HT-29 (cell line): ENCODE results near the gene SORBS2. TPM values are rescaled to one million over a fixed set of nuclear protein-coding genes. Genes with fewer than 3 reads are reported as not detected.
A peak's percentile ranks its signal among the peaks of the same experiment; 100 is the strongest.

ENCODE experiments used
- DNase-seq: peaks from one replicate; pipeline ENCODE4 v3.0.0-alpha.2; 2015; ENCODE audit warnings: low spot score
- total RNA-seq: library from RNA; depleted of rRNA; stranded (reverse); fragments of >200 nt; shearing (Covaris generic); gene quantifications from 2 replicates; pipeline ENCODE4 v1.2.3, GENCODE V29; 2014

Gene SORBS2
- total RNA-seq, 1 experiment from 2014 or later, result 3.1 TPM

GRCh38 chr4:185645403-185645802 lies 166.6 kb downstream of the SORBS2 start:
- DNase-seq, result no peak

GRCh38 chr4:185644408-185644807 lies 167.6 kb downstream of the SORBS2 start:
- no peak for DNase-seq

- no peak for DNase-seq
Observed at GRCh38 chr4:185642907-185643306, 169.1 kb downstream of the SORBS2 start.

- DNase-seq, result peak; percentile 43
Observed at GRCh38 chr4:185640811-185641675, 171.0 kb downstream of the SORBS2 start.

- no peak for DNase-seq
Observed at GRCh38 chr4:185638548-185639301, 173.3 kb downstream of the SORBS2 start.

GRCh38 chr4:185638093-185638492 lies 173.9 kb downstream of the SORBS2 start:
- no peak for DNase-seq

- no peak for DNase-seq
Observed at GRCh38 chr4:185637163-185637875, 174.7 kb downstream of the SORBS2 start.

- peak; percentile 38 for DNase-seq
Observed at GRCh38 chr4:185634066-185634652, 177.8 kb downstream of the SORBS2 start.

- DNase-seq, result no peak
Observed at GRCh38 chr4:185626798-185627197, 185.2 kb downstream of the SORBS2 start.

GRCh38 chr4:185625503-185625902 lies 186.5 kb downstream of the SORBS2 start:
- no peak for DNase-seq

GRCh38 chr4:185624259-185624589 lies 187.8 kb downstream of the SORBS2 start:
- DNase-seq, result no peak

GRCh38 chr4:185623444-185624258 lies 188.3 kb downstream of the SORBS2 start:
- DNase-seq, result no peak

GRCh38 chr4:185608185-185608584 lies 203.8 kb downstream of the SORBS2 start:
- no peak for DNase-seq

GRCh38 chr4:185602397-185602796 lies 209.6 kb downstream of the SORBS2 start:
- DNase-seq, result no peak

- no peak for DNase-seq
Observed at GRCh38 chr4:185600801-185601434, 211.1 kb downstream of the SORBS2 start.

- DNase-seq, result no peak
Observed at GRCh38 chr4:185599553-185600243, 212.3 kb downstream of the SORBS2 start.

- DNase-seq, result no peak
Observed at GRCh38 chr4:185598846-185599552, 213.0 kb downstream of the SORBS2 start.

GRCh38 chr4:185597532-185598188 lies 214.3 kb downstream of the SORBS2 start:
- peak; percentile 64 for DNase-seq
